ENCODE measurements around the gene GALR3.

GALR3 gene

DNA sequence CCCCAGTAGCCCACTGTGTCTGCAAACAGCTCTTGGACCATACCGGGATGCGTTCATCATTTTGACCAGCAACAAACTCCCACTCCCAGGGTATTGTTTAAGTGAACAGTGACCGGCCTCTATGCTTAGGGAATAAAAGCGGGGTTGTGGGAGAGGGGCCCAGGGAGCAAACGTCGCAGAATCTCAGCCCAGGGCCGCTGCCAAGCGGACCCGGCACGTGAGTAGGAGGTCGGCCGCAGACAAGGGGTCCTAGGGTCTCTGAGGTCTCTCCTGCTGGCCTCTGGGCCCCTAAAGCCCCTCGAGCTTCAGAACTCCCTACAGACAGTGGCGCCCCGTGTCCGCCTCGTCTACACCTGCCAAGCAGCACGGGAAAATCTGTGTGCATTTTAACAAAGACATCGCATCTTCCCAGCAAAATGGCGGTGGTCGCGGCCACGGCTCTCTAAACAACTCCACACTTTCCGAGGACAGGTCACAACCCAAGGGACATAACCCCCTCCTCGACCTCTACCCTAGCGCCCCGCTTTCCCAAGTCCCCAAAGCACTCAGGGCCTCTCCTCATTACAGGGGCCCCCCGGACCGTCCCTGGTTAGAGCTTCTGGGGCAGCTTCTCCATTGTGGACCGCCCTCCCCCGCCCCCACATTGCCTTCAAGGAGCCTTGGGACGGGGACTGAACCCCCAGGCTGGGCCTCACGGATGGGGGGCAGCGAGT is 19.4 kb upstream of the GALR3 start:
- no peak for DNase-seq

- DNase-seq, result no peak
Measured at GRCh38 chr22:37804352-37804880, 18.8 kb upstream of the GALR3 start.

GRCh38 chr22:37804881-37805809 is 18.0 kb upstream of the GALR3 start:
- peak; percentile 62 to 75 (median 73) for DNase-seq

- DNase-seq, result no peak
Measured at GRCh38 chr22:37805810-37806277, 17.3 kb upstream of the GALR3 start.

DNA sequence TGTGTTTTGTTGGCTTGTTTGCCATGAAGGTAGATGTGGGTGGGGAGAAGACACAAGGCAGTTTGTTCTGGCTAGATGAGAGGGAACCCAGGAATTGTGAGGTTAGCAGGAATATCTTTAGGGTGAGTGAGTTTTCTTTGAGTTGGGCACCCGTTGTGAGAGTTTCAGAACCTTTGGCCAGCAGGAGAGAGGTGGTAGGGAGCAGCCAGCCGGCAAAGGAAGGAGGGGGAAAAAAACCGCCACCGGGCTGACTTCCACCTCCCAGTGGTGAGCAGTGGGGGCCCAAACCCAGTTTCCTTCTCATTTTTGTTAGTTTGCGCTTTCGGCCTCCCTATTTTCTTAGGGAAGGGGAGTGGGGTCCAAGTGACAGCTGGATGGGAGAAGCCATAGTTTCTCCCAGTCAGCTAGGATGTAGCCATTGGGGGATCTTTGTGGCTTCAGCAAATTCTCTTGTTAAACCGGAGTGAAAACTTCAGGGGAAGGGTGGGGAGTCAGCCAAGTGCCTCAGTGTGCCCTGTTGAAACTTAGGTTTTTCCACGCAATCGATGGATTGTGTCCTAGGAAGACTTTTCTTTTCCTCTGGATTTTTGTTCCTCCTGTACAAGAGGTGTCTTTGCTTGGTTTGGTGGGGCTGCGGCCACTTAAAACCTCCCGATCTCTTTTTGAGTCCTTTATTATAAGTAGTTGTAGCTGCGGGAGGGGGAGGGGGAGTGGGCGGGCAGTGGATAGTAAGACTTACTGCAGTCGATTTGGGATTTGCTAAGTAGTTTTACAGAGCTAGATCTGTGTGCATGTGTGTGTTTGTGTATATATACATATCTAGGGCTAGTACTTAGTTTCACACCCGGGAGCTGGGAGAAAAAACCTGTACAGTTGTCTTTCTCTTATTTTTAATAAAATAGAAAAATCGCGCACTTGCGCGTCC is 16.5 kb upstream of the GALR3 start:
- DNase-seq, result no peak

DNA sequence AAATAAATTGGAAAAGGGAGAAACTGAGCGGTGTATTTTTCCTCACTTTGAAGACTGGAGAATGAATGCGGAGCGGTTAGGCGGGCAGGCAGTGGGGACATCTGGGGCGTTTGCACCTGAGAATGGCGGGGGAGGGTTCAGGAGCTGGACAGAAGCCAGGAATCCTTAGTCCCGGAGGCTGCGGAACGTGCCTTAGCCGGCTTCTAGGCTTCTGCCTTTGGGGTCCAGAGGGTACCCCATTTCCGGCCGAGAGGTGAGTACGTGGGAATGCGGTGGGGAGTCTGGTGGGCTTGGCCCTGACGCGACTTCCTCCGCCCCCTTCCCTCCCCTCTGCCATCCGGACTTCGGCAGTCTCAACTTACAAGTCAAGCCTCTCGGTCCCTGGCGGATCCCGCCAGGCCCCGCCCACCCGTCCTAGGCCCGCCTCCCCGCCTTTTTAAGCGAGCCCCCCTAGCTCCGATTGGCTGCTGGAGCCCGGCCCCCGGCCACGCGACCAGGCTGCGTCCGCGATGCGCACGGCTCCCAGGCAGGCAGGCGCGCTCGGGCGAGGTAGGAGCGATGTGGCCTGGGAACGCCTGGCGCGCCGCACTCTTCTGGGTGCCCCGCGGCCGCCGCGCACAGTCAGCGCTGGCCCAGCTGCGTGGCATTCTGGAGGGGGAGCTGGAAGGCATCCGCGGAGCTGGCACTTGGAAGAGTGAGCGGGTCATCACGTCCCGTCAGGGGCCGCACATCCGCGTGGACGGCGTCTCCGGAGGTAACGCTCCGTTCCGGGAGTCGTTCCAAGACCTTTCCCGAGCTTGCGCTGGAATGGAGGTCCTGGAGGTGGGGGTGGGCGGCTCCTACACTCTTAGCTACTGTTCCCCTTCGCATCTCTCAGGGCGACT is 15.5 kb upstream of the GALR3 start, which contains the start of gene GCAT:
TSS of gene GCAT (plus strand) at position 525 of the 884 bp plus-strand sequence. CDS start at position 559, 34 bp downstream.
- DNase-seq, result peak; percentile 89 to 92 (median 90)

DNA sequence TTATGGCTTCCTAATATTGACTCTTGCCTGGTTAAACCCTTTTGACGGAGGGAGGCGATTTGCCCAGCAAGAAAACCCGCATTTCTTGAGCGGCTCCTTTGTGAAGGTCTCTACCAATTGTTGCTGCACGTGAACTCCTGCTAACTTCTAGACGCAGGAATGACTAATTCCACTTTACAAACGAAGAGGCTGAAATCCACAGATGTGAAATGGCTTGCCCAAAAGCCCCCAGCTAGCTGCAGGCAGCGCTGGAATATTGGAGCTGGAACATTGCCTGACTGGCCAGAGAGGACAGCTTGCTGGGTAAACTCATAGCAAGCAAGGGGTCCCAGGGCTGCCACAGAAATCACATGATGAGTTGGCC is 14.9 kb upstream of the GALR3 start:
- DNase-seq, result no peak

GRCh38 chr22:37809672-37810333 is 13.4 kb upstream of the GALR3 start:
- no peak for DNase-seq

GRCh38 chr22:37811867-37812266 is 11.3 kb upstream of the GALR3 start:
- no peak for DNase-seq

DNA sequence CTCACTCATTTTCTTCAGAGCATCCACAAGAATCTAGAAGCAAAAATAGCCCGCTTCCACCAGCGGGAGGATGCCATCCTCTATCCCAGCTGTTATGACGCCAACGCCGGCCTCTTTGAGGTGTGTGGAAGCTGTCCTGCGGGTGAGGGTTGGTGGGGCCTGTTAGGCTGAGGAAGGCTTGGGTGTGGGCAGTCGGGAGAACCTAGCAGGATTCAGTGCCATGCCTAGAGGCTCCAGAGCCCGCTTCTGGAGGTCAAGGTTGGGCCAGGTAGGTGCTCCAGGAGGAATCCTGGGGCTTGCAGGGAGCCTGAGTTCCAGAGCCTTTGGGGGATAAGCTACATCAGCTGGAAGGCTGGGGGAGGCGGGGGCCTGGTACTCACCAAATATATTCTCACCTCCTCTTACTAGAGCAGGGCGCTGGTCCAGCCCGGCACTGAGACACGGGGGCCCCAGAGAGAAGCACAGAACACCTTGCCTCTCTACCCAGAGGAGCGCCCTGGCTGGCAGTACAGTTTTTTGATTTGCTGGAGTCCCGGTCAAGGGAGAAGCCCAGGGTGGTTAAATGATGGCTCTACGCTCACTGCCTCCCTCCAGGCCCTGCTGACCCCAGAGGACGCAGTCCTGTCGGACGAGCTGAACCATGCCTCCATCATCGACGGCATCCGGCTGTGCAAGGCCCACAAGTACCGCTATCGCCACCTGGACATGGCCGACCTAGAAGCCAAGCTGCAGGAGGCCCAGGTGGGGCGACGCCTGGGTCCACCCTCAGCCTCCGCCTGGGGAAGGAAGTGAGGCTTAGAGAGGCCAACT is 10.1 kb upstream of the GALR3 start:
- DNase-seq, result no peak

- DNase-seq, result no peak
Measured at GRCh38 chr22:37815593-37815992, 7.6 kb upstream of the GALR3 start.

DNA sequence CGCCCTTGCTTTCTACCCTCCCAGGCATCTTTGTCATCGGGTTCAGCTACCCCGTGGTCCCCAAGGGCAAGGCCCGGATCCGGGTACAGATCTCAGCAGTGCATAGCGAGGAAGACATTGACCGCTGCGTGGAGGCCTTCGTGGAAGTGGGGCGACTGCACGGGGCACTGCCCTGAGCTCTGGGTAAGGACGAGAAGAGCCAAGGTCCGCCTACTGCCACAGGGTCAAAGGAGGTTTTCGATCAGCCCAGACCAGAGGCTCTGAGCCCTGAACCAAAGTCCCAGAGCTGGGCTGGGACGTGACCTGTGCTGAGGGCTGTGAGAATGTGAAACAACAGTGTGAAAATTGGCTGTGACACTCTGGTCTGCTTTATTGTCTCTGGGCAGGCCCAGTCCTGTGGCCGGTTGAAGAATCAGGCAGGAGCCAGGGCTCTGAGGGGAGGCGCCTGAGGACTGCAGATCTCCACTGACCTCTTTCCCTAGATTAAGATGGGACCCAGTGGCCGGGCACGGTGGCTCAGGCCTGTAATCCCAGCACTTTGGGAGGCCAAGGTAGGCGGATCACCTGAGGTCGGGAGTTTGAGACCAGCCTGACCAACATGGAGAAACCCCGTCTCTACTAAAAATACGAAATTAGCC is 6.5 kb upstream of the GALR3 start:
- no peak for DNase-seq

DNA sequence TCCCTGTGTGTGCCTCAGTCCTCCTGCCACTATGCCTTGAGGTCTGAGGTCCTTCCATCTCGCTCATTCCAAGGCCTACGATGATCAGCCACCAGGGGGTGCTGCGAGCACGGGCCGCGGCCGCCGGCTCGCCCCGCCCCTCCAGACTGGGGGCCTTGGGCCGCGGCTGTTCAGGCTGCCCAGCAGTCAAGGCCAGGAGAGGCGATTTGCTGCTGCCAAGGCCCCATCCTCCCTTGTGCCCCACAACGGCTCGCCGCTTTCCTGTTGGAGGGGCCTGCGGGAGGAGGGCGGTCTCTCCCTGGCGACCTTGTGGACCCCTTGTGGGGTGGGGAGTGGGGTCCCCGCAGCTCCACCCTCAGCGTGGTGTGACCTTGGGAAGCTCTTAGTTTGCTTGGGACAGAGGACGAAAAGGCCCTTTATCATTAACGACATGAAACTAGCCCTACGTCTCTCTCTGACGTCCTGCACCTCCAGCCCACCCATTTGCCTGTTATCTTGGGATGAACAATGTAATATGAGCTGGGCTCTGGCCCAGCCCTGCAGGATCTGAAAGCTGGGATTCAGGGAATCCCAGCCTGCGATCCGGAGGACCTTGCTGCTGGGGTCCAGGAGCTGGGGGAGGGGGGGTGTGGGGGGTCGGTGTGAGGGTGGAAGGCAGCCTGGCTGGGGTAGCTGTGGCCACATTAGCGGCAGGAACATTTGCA is 5.3 kb upstream of the GALR3 start:
- peak; percentile 65 to 77 (median 68) for DNase-seq

- DNase-seq, result peak; percentile 29 to 74 (median 68)
Measured at GRCh38 chr22:37818409-37819104, 4.6 kb upstream of the GALR3 start.

GRCh38 chr22:37819105-37819433 is 4.1 kb upstream of the GALR3 start:
- no peak for DNase-seq

DNA sequence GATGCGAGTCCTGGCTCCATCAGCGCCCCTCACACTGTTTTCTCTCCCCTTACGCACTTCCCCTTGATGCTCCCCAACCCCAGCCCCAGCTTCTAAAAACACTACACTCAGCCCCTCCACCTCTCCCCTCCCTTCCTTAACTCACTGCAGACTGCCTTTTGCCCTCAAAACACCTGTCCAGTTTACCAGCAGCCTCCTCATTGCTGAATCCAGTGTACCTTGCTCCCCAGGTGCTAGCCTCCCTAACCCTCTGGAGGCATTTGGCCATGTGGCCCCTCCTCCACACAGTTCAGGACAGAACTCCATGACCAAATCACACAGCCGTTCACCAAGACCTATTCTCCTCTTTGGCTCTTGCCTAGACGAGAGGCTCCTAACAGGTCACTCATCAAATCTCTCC is 2.8 kb upstream of the GALR3 start:
- DNase-seq, result no peak

- no peak for DNase-seq
Measured at GRCh38 chr22:37822079-37822833, 926 bp upstream of the GALR3 start.

Measured in NCI-H1417 (cell line).